IMR-90 (cell line): ENCODE results near the gene ABLIM3. TPM values are rescaled to one million over a fixed set of nuclear protein-coding genes. Genes with fewer than 3 reads are reported as not detected.

Experiments
- ATAC-seq: fragments of 200-7000 bp; cut with Tn5 transposase; 2 replicates; pipeline ENCODE4 v1.9.1; 2020; ENCODE audit warnings: low read depth, mild to moderate bottlenecking, moderate library complexity
- BruUV-seq: library from RNA; stranded (reverse); fragments of 400-500 nt; replicated peaks from 2 replicates; lab custom pipeline; 2021; lab: Mats Ljungman, UMichigan
- CTCF ChIA-PET: fragments of 300-600 bp; formaldehyde crosslinking; extraction: SDS; loops from one replicate; lab custom pipeline; 2021; ENCODE audit warnings: antibody characterized with exemption; lab: Yijun Ruan, JAX
- POLR2A ChIA-PET: fragments of 300-600 bp; sonication (Branson Sonifier 250); formaldehyde crosslinking; loops from one replicate; lab custom pipeline; 2022; ENCODE audit warnings: antibody characterized with exemption; ENCODE audit not compliant: unreplicated experiment; lab: Charles Lee
- DNase-seq: peaks from one replicate; pipeline ENCODE4 v3.0.0; 2013
- H2AFZ ChIP-seq: replicated peaks from 2 replicates; pipeline ENCODE3; 2013; ENCODE audit warnings: low read length, mild to moderate bottlenecking; ENCODE audit not compliant: poor library complexity
- H2AK5ac ChIP-seq: 2 replicates; pipeline ENCODE4 v1.6.1; 2013; ENCODE audit warnings: low read depth, low read length, inconsistent platforms
- H2AK9ac ChIP-seq: replicated peaks from 2 replicates; pipeline ENCODE3; 2013; ENCODE audit warnings: mild to moderate bottlenecking, low read depth, low read length, moderate library complexity; ENCODE audit not compliant: poor library complexity
- H2BK120ac ChIP-seq: 2 replicates; pipeline ENCODE4 v1.6.1; 2013; ENCODE audit warnings: low read depth, low read length, inconsistent platforms
- H2BK15ac ChIP-seq: 3 replicates; pipeline ENCODE4 v1.6.1; 2013; ENCODE audit warnings: low read depth, low read length, inconsistent platforms
- H2BK20ac ChIP-seq: 2 replicates; pipeline ENCODE4 v1.6.1; 2013; ENCODE audit warnings: low read depth, mild to moderate bottlenecking, inconsistent platforms, low read length, moderate library complexity
- H2BK5ac ChIP-seq: 2 replicates; pipeline ENCODE4 v1.6.1; 2013; ENCODE audit warnings: mild to moderate bottlenecking, low read depth, low read length, inconsistent platforms; ENCODE audit not compliant: poor library complexity, severe bottlenecking
- H3K14ac ChIP-seq: replicated peaks from 2 replicates; pipeline ENCODE4 v1.6.1; 2013; ENCODE audit warnings: low read depth, low read length, inconsistent platforms
- H3K18ac ChIP-seq: 2 replicates; pipeline ENCODE4 v1.6.1; 2013; ENCODE audit warnings: low read depth, low read length, control low read depth
- H3K23ac ChIP-seq: 2 replicates; pipeline ENCODE4 v1.6.1; 2013; ENCODE audit warnings: low read depth, low read length, inconsistent platforms
- H3K27ac ChIP-seq: 2 replicates; pipeline ENCODE4 v1.5.1; 2013; ENCODE audit warnings: mild to moderate bottlenecking, control low read depth, low read length; ENCODE audit not compliant: insufficient read depth
- H3K27me3 ChIP-seq: 2 replicates; pipeline ENCODE4 v1.6.1; 2013; ENCODE audit warnings: low read length; ENCODE audit not compliant: control insufficient read depth, insufficient read depth
- H3K36me3 ChIP-seq: 2 replicates; pipeline ENCODE4 v1.6.1; 2013; ENCODE audit warnings: low read length, mixed read lengths; ENCODE audit not compliant: control insufficient read depth, insufficient read depth
- H3K4ac ChIP-seq: 2 replicates; pipeline ENCODE4 v1.6.1; 2013; ENCODE audit warnings: low read depth, low read length, inconsistent platforms
- H3K4me1 ChIP-seq: 2 replicates; pipeline ENCODE4 v1.6.1; 2013; ENCODE audit warnings: low read length, mixed read lengths; ENCODE audit not compliant: control insufficient read depth, insufficient read depth
- H3K4me2 ChIP-seq: 2 replicates; pipeline ENCODE4 v1.6.1; 2013; ENCODE audit warnings: low read depth, mild to moderate bottlenecking, control low read depth, low read length, moderate library complexity
- H3K4me3 ChIP-seq: 2 replicates; pipeline ENCODE4 v1.5.1; 2013; ENCODE audit warnings: low read depth, mild to moderate bottlenecking, control low read depth, low read length, moderate library complexity; ENCODE audit not compliant: insufficient read depth
- H3K56ac ChIP-seq: 2 replicates; pipeline ENCODE4 v1.6.1; 2013; ENCODE audit warnings: low read length, inconsistent platforms; ENCODE audit not compliant: insufficient read depth; ENCODE audit errors: extremely low read depth
- H3K79me1 ChIP-seq, 2 experiments: 2 replicates each; pipeline ENCODE4 v1.6.1; 2013; ENCODE audit warnings: low read length in 2 of 2, inconsistent platforms in 1 of 2, low read depth in 1 of 2
- H3K9ac ChIP-seq: 2 replicates; pipeline ENCODE4 v1.6.1; 2013; ENCODE audit warnings: low read depth, low read length, control low read depth
- H3K9me1 ChIP-seq: 2 replicates; pipeline ENCODE4 v1.6.1; 2013; ENCODE audit warnings: low read length, inconsistent platforms; ENCODE audit not compliant: insufficient read depth
- H3K9me3 ChIP-seq: 2 replicates; pipeline ENCODE4 v1.6.1; 2013; ENCODE audit warnings: low read length; ENCODE audit not compliant: control insufficient read depth, insufficient read depth
- H4K20me1 ChIP-seq: 2 replicates; pipeline ENCODE4 v1.6.1; 2013; ENCODE audit warnings: low read length, inconsistent platforms; ENCODE audit not compliant: insufficient read depth
- H4K5ac ChIP-seq: 2 replicates; pipeline ENCODE4 v1.6.1; 2013; ENCODE audit warnings: mild to moderate bottlenecking, low read depth, low read length, control low read depth
- H4K8ac ChIP-seq, 2 experiments: 2 replicates each; pipeline ENCODE4 v1.6.1; 2013; ENCODE audit warnings: low read depth in 2 of 2, low read length in 2 of 2, control low read depth in 1 of 2, inconsistent platforms in 1 of 2
- H4K91ac ChIP-seq: 2 replicates; pipeline ENCODE4 v1.6.1; 2013; ENCODE audit warnings: low read depth, low read length, inconsistent platforms; ENCODE audit not compliant: insufficient read depth
- ELK1 ChIP-seq: fragments of 150-350 bp; IDR thresholded peaks from 2 replicates; pipeline ENCODE4 v1.6.1; 2016; ENCODE audit warnings: low read depth, mild to moderate bottlenecking, low read length, moderate library complexity, borderline replicate concordance
- FOS ChIP-seq: fragments of 150-350 bp; IDR thresholded peaks from 2 replicates; pipeline ENCODE4 v1.6.1; 2016; ENCODE audit warnings: low read depth, low read length
- MAFK ChIP-seq: IDR thresholded peaks from 2 replicates; pipeline ENCODE4 v1.6.1; 2012; ENCODE audit warnings: low read depth, low read length, improper control_type of control experiment
- POLR2A ChIP-seq: IDR thresholded peaks from 2 replicates; pipeline ENCODE4 v1.6.1; 2012; ENCODE audit warnings: mild to moderate bottlenecking, low read depth, low read length
- RAD21 ChIP-seq: IDR thresholded peaks from 2 replicates; pipeline ENCODE4 v1.6.1; 2012; ENCODE audit warnings: low read length, improper control_type of control experiment
- RCOR1 ChIP-seq: IDR thresholded peaks from 2 replicates; pipeline ENCODE4 v1.6.1; 2012; ENCODE audit warnings: mild to moderate bottlenecking, low read length, improper control_type of control experiment; ENCODE audit not compliant: insufficient replicate concordance
- RFX5 ChIP-seq: IDR thresholded peaks from 2 replicates; pipeline ENCODE4 v1.8.0; 2012; ENCODE audit warnings: low read depth, mild to moderate bottlenecking, low read length, moderate library complexity
- WGBS, 2 experiments: methylation state at CpG; one replicate each; pipeline versions ENCODE4 v1.1.5 to v1.1.7; 2013; ENCODE audit warnings: missing lambda C conversion rate in 2 of 2; ENCODE audit not compliant: insufficient read length in 1 of 2; ENCODE audit errors: extremely low coverage in 2 of 2; 5-methylcytosine and 5-hydroxymethylcytosine counted together
- dilution Hi-C: fragments of 300-500 bp; cut with HindIII; formaldehyde crosslinking; loops from one replicate; pipeline ENCODE4 v1.14.3; 2018; ENCODE audit warnings: low sequenced_read_pairs; ENCODE audit not compliant: unreplicated experiment
- in situ Hi-C: fragments of 300-500 bp; cut with MboI; formaldehyde crosslinking; loops from 3 replicates; pipeline ENCODE4 v1.14.3; 2019; ENCODE audit warnings: low sequenced_read_pairs, inconsistent platforms, mixed read lengths
- intact Hi-C: fragments of 100-400 bp; cut with micrococcal nuclease; formaldehyde crosslinking; loops from 2 replicates; pipeline ENCODE4 v1.10.0; 2022
- polyA plus RNA-seq, 3 experiments: library from polyadenylated mRNA; depleted of rRNA; stranded (reverse); fragments of >200 nt; gene quantifications; 2 replicates each; pipeline ENCODE4 v1.2.3, GENCODE V29; 2012; ENCODE audit warnings: low replicate concordance in 1 of 3
- total RNA-seq: library from RNA; depleted of rRNA; stranded (reverse); fragments of >200 nt; gene quantifications from 2 replicates; pipeline ENCODE4 v1.2.3, GENCODE V29; 2012
- TF ChIP-seq, protein P1 (sequence below): conservative IDR thresholded peaks from 2 replicates; pipeline ENCODE4 v1.5.1; 2012; ENCODE audit warnings: mild to moderate bottlenecking, low read depth, low read length, improper control_type of control experiment

The ABLIM3 gene
- total and polyA plus RNA-seq, 2 of the 4 experiments (the other 2 are of a cell fraction): 33.3 to 69.9 TPM

- no TSS peak for BruUV-seq
- H4K91ac ChIP-seq: no peak overlapping the region
- intact Hi-C loops (no loop called here), dilution Hi-C loops (no loop called here), in situ Hi-C loops (loop anchor here (25.0 kb wide), 1 partner anchor 398 kb away; the partner anchor contains the start of gene CSNK1A1)
- peaks cover 36% of the 10 kb centered on the region for H3K9me1 ChIP-seq
- no CpG with 5 or more reads among the region's 1 CpG for WGBS, 2 experiments
- H3K4me1 ChIP-seq: peaks cover 14% of the 10 kb centered on the region
- no peak for TF ChIP-seq MAFK
- TF ChIP-seq, protein P1, sequence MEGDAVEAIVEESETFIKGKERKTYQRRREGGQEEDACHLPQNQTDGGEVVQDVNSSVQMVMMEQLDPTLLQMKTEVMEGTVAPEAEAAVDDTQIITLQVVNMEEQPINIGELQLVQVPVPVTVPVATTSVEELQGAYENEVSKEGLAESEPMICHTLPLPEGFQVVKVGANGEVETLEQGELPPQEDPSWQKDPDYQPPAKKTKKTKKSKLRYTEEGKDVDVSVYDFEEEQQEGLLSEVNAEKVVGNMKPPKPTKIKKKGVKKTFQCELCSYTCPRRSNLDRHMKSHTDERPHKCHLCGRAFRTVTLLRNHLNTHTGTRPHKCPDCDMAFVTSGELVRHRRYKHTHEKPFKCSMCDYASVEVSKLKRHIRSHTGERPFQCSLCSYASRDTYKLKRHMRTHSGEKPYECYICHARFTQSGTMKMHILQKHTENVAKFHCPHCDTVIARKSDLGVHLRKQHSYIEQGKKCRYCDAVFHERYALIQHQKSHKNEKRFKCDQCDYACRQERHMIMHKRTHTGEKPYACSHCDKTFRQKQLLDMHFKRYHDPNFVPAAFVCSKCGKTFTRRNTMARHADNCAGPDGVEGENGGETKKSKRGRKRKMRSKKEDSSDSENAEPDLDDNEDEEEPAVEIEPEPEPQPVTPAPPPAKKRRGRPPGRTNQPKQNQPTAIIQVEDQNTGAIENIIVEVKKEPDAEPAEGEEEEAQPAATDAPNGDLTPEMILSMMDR: no peak
- no peak for TF ChIP-seq RFX5
- no peak for TF ChIP-seq POLR2A
- no peak for TF ChIP-seq FOS
- TF ChIP-seq RCOR1: no peak
- no peak for TF ChIP-seq ELK1
- TF ChIP-seq RAD21: no peak
- H2BK15ac ChIP-seq: no peak overlapping the region
- H4K20me1 ChIP-seq: no peaks in the 10 kb centered on the region
- no peak overlapping the region; the same call in 1 of the 2 replicates for H3K14ac ChIP-seq
- no peak overlapping the region for H2AK5ac ChIP-seq
- H2BK120ac ChIP-seq: no peak overlapping the region
- H2AK9ac ChIP-seq: no peak overlapping the region
- H2BK20ac ChIP-seq: no peak overlapping the region
- H2AFZ ChIP-seq: no peak overlapping the region
- DNase-seq: no peak
- peaks cover 3% of the 10 kb centered on the region; the same call in 1 of the 2 replicates for H3K36me3 ChIP-seq
- ChIA-PET POLR2A (no interaction called here), CTCF (interaction anchor here (0.7 to 2.0 kb wide), 3 partner anchors 11 to 58 kb away, joined by 3 to 5 read pairs (median 3); no protein-coding TSS in a partner anchor)
- no peak overlapping the region for H3K9ac ChIP-seq
- no peak overlapping the region for H3K27ac ChIP-seq
- no peaks in the 10 kb centered on the region for H3K9me3 ChIP-seq
- H3K4me2 ChIP-seq: no peak overlapping the region
- H3K18ac ChIP-seq: no peak overlapping the region
- no peak overlapping the region for H3K56ac ChIP-seq
- no peak overlapping the region for H3K4ac ChIP-seq
- H3K4me3 ChIP-seq: no peak overlapping the region
- ATAC-seq: peak; percentile 18
- no peak overlapping the region for H4K8ac ChIP-seq
- H4K5ac ChIP-seq: no peak overlapping the region
- no peak overlapping the region for H3K23ac ChIP-seq
- no peaks in the 10 kb centered on the region for H3K27me3 ChIP-seq
- no peak overlapping the region for H2BK5ac ChIP-seq
- peaks cover 54 to 88% of the 10 kb centered on the region in 2 experiments for H3K79me1 ChIP-seq
These were observed 23.4 kb downstream of the ABLIM3 start for GRCh38 chr5:149164731-149165130.
